Ecto neural progenitor cell (in vitro differentiated cells): ENCODE measurements around the gene SEC31B.

Source experiments
- DNase-seq: peaks from one replicate; pipeline ENCODE4 v3.0.0-alpha.2; 2018; ENCODE audit warnings: low spot score

The SEC31B gene

DNA sequence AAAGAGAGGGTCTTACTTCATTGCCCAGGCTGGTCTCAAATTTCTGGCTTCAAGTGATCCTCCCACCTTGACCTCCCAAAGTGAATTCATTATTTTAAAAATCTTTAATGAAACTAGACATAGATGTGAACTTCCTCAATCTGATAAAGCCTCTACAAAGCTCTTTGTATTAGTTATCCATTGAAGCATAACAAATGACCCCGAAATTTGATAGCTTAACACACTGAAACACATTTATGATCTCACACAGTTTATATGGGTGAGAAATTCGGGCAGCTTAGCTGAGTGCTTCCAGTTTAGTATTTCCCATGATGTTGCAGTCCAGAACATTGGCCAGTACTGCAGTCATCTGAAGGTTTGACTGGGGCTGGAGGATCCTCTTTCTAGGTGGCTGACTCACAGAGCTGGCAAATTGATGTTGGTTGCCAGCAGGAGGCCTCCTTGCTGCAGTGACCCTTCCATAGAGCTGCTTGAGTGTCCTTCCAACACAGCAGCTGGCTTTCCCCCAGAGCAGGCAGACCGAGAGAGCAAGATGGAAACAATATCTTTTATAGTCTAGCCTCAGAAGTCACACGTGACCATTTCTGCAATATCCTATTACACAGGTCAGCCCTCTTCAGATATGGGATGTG is 73.4 kb downstream of the SEC31B start:
- no peak for DNase-seq

DNA sequence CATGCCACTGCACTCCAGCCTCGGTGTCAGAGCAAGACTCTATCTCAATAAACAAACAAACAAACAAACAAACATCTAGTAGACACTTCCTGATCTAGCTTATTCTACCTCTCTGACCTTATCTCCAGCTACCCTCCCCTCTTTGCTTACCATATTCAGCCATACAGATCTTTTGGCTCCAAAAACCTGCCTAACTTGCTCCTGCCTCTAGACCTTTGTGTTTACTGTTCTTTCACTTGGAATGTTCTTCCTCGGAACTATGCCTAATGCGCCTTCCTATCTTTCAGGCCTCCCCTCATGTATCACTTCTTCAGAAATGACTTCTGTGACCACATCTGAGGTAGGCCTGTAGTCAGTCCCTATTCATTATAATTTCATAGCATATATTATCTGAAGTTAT is 77.1 kb downstream of the SEC31B start:
- no peak for DNase-seq

DNA sequence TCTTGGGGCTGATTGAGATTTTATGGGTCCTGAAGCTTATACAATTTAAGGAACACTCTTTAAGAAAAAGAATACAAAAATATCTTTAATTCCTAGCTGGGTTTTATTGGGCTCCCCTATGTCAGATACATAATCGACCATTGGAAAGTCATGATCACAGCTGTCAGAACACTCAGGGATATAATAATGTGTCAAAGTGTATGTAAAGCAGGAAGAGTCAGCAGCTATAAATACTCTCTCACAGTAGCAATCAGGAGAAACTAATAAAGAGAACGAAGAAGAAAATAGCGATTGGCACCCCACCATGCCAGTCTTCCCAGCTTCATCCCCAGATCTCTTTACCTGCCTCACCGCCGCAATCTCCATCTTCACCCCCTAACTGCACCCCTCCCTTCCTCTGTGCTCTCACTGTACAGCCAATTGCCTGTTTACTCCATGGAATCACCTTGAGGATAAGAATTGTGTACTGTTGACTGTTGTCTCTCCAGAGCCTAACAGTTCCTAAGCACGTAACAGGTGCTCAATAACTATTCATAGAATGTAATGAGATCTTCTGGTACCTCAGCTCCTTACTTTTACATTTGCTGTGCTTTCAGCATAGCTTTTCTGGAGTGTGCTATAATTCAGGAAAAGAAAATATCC is 80.9 kb downstream of the SEC31B start:
- no peak for DNase-seq
